Endodermal cell (in vitro differentiated cells): ENCODE data around the gene PPFIA4. TPM values are rescaled to one million over a fixed set of nuclear protein-coding genes. Genes with fewer than 3 reads are reported as not detected.

Source experiments
- DNase-seq: peaks from one replicate; pipeline ENCODE4 v3.0.0-alpha.2; 2017
- H3K27ac ChIP-seq: 2 replicates; pipeline ENCODE4 v1.5.1; 2013; ENCODE audit warnings: mild to moderate bottlenecking, low read depth, low read length, moderate library complexity
- H3K27me3 ChIP-seq: 2 replicates; pipeline ENCODE4 v1.6.1; 2013; ENCODE audit warnings: mild to moderate bottlenecking, low read length, moderate library complexity; ENCODE audit not compliant: insufficient read depth, control insufficient read depth, poor library complexity, severe bottlenecking
- H3K36me3 ChIP-seq: 2 replicates; pipeline ENCODE4 v1.7.0; 2013; ENCODE audit warnings: mild to moderate bottlenecking, low read length, moderate library complexity; ENCODE audit not compliant: control insufficient read depth, insufficient read depth
- H3K4me1 ChIP-seq: one replicate; pipeline ENCODE4 v1.7.0; 2013; ENCODE audit warnings: low read length; ENCODE audit not compliant: control insufficient read depth, insufficient read depth
- H3K4me3 ChIP-seq: 2 replicates; pipeline ENCODE4 v1.5.1; 2013; ENCODE audit warnings: mild to moderate bottlenecking, low read length, moderate library complexity
- H3K9ac ChIP-seq: 2 replicates; pipeline ENCODE4 v1.6.1; 2013; ENCODE audit warnings: mild to moderate bottlenecking, low read length, moderate library complexity; ENCODE audit not compliant: poor library complexity, severe bottlenecking; ENCODE audit errors: extremely low read depth
- H3K9me3 ChIP-seq: 2 replicates; pipeline ENCODE4 v1.6.1; 2013; ENCODE audit warnings: mild to moderate bottlenecking, low read length, moderate library complexity; ENCODE audit not compliant: control insufficient read depth
- H3K27ac Mint-ChIP-seq: 2 replicates; pipeline ENCODE4 v1.8.0; 2020; ENCODE audit warnings: mixed read lengths
- H3K27me3 Mint-ChIP-seq: 2 replicates; pipeline ENCODE4 v1.8.0; 2021; ENCODE audit warnings: mild to moderate bottlenecking, mixed read lengths; ENCODE audit not compliant: insufficient read depth
- H3K36me3 Mint-ChIP-seq: 2 replicates; pipeline ENCODE4 v1.8.0; 2020; ENCODE audit warnings: low read depth, mixed read lengths
- H3K4me1 Mint-ChIP-seq: 2 replicates; pipeline ENCODE4 v1.8.0; 2020; ENCODE audit warnings: mixed read lengths
- H3K4me3 Mint-ChIP-seq: 2 replicates; pipeline ENCODE4 v1.8.0; 2020; ENCODE audit warnings: mild to moderate bottlenecking, moderate library complexity, mixed read lengths
- H3K9me3 Mint-ChIP-seq: 2 replicates; pipeline ENCODE4 v1.8.0; 2020; ENCODE audit warnings: mild to moderate bottlenecking, mixed read lengths
- CTCF ChIP-seq: fragments of 200-600 bp; sonication (generic); conservative IDR thresholded peaks from 2 replicates; pipeline ENCODE4 v1.5.0; 2021; ENCODE audit warnings: antibody characterized with exemption, mild to moderate bottlenecking
- WGBS, 2 experiments: methylation state at CpG; one replicate each; pipeline versions ENCODE4 v1.1.5 to v1.1.7; 2013; ENCODE audit warnings: missing lambda C conversion rate in 2 of 2, mixed read lengths in 1 of 2; ENCODE audit not compliant: insufficient coverage in 1 of 2, insufficient read length in 1 of 2; 5-methylcytosine and 5-hydroxymethylcytosine counted together
- total RNA-seq, 2 donors: library from RNA; stranded (reverse); fragmentation: NEBNext Ultra II Directional in 1 of 2; extraction: Animal tissue kit (Norgen Biotek cat#: 25700) in 1 of 2; gene quantifications; 2 replicates in 1 of 2; 3 replicates in 1 of 2; pipeline ENCODE4 v1.2.1, GENCODE V29; 2021

PPFIA4 gene
- total RNA-seq, 2 donors from 2014 or later, result 8.4 to 12.1 TPM

GRCh38 chr1:203026666-203027663 is 674 bp downstream of the PPFIA4 start:
- Mint-ChIP-seq H3K27me3 (peaks cover 39% of the 10 kb centered on the region), H3K4me1 (peaks cover 15% of the 10 kb centered on the region), H3K9me3 (peaks cover 2% of the 10 kb centered on the region), H3K4me3 (peak overlapping the region; percentile 65), H3K27ac (no peak overlapping the region), H3K36me3 (peaks cover 24% of the 10 kb centered on the region)
- peak; percentile 60 for DNase-seq
- peak; percentile 42 for TF ChIP-seq CTCF
- Histone ChIP-seq H3K9me3 (no peaks in the 10 kb centered on the region), H3K27ac (no peak overlapping the region), H3K27me3 (peaks cover 21% of the 10 kb centered on the region), H3K9ac (peak overlapping the region; percentile 62), H3K36me3 (peaks cover 34% of the 10 kb centered on the region), H3K4me3 (peak overlapping the region; percentile 88), H3K4me1 (peaks cover 4% of the 10 kb centered on the region)
- WGBS, 2 experiments, result 12 to 17% methylated on average over 21 to 46 of the region's 46 CpGs

- no peaks in the 10 kb centered on the region for H3K9me3 ChIP-seq
- Mint-ChIP-seq H3K4me3 (no peak overlapping the region), H3K36me3 (peaks cover 20% of the 10 kb centered on the region), H3K27me3 (peaks cover 39% of the 10 kb centered on the region), H3K9me3 (peaks cover 2% of the 10 kb centered on the region), H3K4me1 (peaks cover 15% of the 10 kb centered on the region), H3K27ac (no peak overlapping the region)
- TF ChIP-seq CTCF, result no peak
- H3K4me1 ChIP-seq, result peaks cover 4% of the 10 kb centered on the region
- H3K27me3 ChIP-seq, result peaks cover 21% of the 10 kb centered on the region
- WGBS, 2 experiments, result 84 to 91% methylated on average over 4 to 9 of the region's 9 CpGs
- no peak overlapping the region for H3K27ac ChIP-seq
- H3K9ac ChIP-seq, result no peak overlapping the region
- peak overlapping the region; percentile 88 for H3K4me3 ChIP-seq
- DNase-seq, result no peak
- peaks cover 27% of the 10 kb centered on the region for H3K36me3 ChIP-seq
Measured at GRCh38 chr1:203028067-203028783, 1.9 kb downstream of the PPFIA4 start.

- Mint-ChIP-seq H3K36me3 (peaks cover 14% of the 10 kb centered on the region), H3K27me3 (peaks cover 39% of the 10 kb centered on the region), H3K27ac (no peak overlapping the region), H3K9me3 (peaks cover 2% of the 10 kb centered on the region), H3K4me1 (peaks cover 15% of the 10 kb centered on the region), H3K4me3 (no peak overlapping the region)
- no peak overlapping the region for H3K4me3 ChIP-seq
- no peak overlapping the region for H3K27ac ChIP-seq
- 84 to 88% methylated on average over 11 to 13 of the region's 13 CpGs for WGBS, 2 experiments
- no peak for DNase-seq
- H3K27me3 ChIP-seq, result peaks cover 21% of the 10 kb centered on the region
- no peaks in the 10 kb centered on the region for H3K9me3 ChIP-seq
- H3K9ac ChIP-seq, result no peak overlapping the region
- TF ChIP-seq CTCF, result no peak
- peaks cover 4% of the 10 kb centered on the region for H3K4me1 ChIP-seq
- H3K36me3 ChIP-seq, result peaks cover 20% of the 10 kb centered on the region
Measured at GRCh38 chr1:203028784-203029553, 2.7 kb downstream of the PPFIA4 start.
